ENCODE results near the gene EXD1.
"Not testable (repeated sequence)": the region's sequence is repeated elsewhere in the genome, so short reads cannot be mapped to it uniquely, and the experiment has no call there.

Gene EXD1

GRCh38 chr15:41139619-41140018, 90.9 kb downstream of the EXD1 start:
- no peak for DNase-seq (ENCODE audit: low read depth in 2 of 2)

DNA sequence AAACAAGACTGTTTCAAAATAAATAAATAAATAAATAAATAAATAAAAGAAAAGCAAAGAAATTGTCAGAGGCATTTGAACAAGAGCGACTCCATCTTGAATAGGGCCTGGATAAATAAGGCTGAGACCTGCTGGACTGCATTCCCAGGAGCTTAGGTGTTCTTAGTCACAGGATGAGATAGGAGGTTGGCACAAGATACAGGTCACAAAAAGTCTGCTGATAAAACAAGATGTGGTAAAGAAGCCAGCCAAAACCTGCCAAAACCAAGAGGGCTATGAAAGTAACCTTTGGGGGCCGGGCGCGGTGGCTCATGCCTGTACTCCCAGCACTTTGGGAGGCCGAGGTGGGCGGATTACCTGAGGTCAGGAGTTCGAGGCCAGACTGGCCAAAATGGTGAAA, 91.4 kb downstream of the EXD1 start:
- not testable (repeated sequence) for DNase-seq (ENCODE audit: low read depth in 2 of 2)

- not testable (repeated sequence) for DNase-seq (ENCODE audit: low read depth in 2 of 2)
Measured at GRCh38 chr15:41135580-41135979, 95.0 kb downstream of the EXD1 start.

DNA sequence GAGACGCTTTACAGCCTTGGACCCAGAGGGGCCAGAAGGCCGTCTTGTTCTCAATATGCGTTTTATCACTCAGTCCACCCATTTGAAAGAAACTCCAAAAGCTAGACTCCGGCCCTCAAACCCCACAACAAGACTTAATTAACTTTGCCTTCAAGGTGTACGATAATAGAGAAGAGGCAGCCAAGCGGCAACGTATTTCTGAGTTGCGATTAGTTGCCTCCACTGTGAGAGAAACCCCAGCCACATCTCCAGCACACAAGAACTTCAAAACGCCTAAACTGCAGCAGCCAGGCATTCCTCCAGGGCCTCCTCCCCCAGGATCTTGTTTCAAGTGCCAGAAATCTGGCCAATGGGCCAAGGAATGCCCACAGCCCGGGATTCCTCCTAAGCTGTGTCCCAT, 97.1 kb downstream of the EXD1 start:
- DNase-seq (ENCODE audit: low read depth in 2 of 2) = no peak

Measured in stimulated activated CD8-positive, alpha-beta memory T cell treated with anti-CD3 and anti-CD28 coated beads, Interleukin-15, amount 100 ng/mL, for 4 hours (primary cell).